K562 (cell line): ENCODE results near the gene IFNAR2. TPM values are rescaled to one million over a fixed set of nuclear protein-coding genes. Genes with fewer than 3 reads are reported as not detected.

Experiments
- MCM7 ChIP-seq, 2 experiments: fragments of 450-650 bp; IDR thresholded peaks; 2 replicates each; pipeline ENCODE4 v1.6.1; 2016 to 2018
- RBM39 ChIP-seq: fragments of 200-400 bp; formaldehyde crosslinking; optimal IDR thresholded peaks from 2 replicates; pipeline ENCODE3; 2018; ENCODE audit warnings: low read depth, low read length
- ZNF197 ChIP-seq: fragments of 200-800 bp; sonication (Bioruptor generic); IDR thresholded peaks from 2 replicates; pipeline ENCODE4 v1.6.1; 2016; ENCODE audit warnings: low read depth, missing genetic modification characterization, missing compliant biosample characterization
- polyA plus RNA-seq, 8 experiments: library from polyadenylated mRNA; depleted of rRNA in 4 of 8; stranded (reverse) in 5 of 8; unstranded in 3 of 8; fragments of >200 nt; fragmentation: Nextera tagmentation in 2 of 8; fragmentation: Illumina TruSeq in 1 of 8; extraction: Ambion mirVana in 2 of 8; extraction: Trizol in 1 of 8; gene quantifications; 2 replicates each; pipeline versions ENCODE4 v1.2.1 to v1.2.3, GENCODE V29; 2011 to 2014; ENCODE audit warnings: inconsistent platforms in 1 of 8, missing spikeins in 1 of 8
- total RNA-seq, 7 experiments: library from RNA; depleted of rRNA in 6 of 7; stranded (reverse); fragments of >200 nt in 6 of 7; fragmentation: Illumina TruSeq in 2 of 7; extraction: Trizol in 2 of 7; gene quantifications; 2 replicates each; pipeline versions ENCODE4 v1.2.1 to v1.2.3, GENCODE V29; 2011 to 2021; ENCODE audit warnings: low replicate concordance in 1 of 7
- TF ChIP-seq, protein P1 (sequence below), 3 experiments: fragments of 200-800 bp in 1 of 3; fragments of 250-450 bp in 1 of 3; fragments of 450-650 bp in 1 of 3; sonication (Bioruptor Pico) in 1 of 3; sonication (Bioruptor generic) in 1 of 3; formaldehyde crosslinking in 1 of 3; IDR thresholded peaks; 2 replicates each; pipeline versions ENCODE4 v1.6.1 to v1.8.0; 2016 to 2022; ENCODE audit warnings: mild to moderate bottlenecking in 2 of 3, missing genetic modification characterization in 2 of 3, missing compliant biosample characterization in 1 of 3, moderate library complexity in 1 of 3
- TF ChIP-seq, protein P2 (sequence below): fragments of 250-450 bp; sonication (Bioruptor Pico); IDR thresholded peaks from 2 replicates; pipeline ENCODE4 v1.8.0; 2021; ENCODE audit warnings: mild to moderate bottlenecking, moderate library complexity
- TF ChIP-seq, protein P3 (sequence below): fragments of 250-450 bp; sonication (Bioruptor Pico); IDR thresholded peaks from 2 replicates; pipeline ENCODE4 v1.5.0; 2020; ENCODE audit warnings: mild to moderate bottlenecking, borderline replicate concordance

The IFNAR2 gene
- total and polyA plus RNA-seq, 9 of the 15 experiments (the other 6 are each of a cell fraction or from before 2014, with no cell fraction given), result 1.7 to 48.3 (median 8.4) TPM

GRCh38 chr21:33273044-33273443 lies 43.3 kb downstream of the IFNAR2 start (continued):
- TF ChIP-seq, protein P1, sequence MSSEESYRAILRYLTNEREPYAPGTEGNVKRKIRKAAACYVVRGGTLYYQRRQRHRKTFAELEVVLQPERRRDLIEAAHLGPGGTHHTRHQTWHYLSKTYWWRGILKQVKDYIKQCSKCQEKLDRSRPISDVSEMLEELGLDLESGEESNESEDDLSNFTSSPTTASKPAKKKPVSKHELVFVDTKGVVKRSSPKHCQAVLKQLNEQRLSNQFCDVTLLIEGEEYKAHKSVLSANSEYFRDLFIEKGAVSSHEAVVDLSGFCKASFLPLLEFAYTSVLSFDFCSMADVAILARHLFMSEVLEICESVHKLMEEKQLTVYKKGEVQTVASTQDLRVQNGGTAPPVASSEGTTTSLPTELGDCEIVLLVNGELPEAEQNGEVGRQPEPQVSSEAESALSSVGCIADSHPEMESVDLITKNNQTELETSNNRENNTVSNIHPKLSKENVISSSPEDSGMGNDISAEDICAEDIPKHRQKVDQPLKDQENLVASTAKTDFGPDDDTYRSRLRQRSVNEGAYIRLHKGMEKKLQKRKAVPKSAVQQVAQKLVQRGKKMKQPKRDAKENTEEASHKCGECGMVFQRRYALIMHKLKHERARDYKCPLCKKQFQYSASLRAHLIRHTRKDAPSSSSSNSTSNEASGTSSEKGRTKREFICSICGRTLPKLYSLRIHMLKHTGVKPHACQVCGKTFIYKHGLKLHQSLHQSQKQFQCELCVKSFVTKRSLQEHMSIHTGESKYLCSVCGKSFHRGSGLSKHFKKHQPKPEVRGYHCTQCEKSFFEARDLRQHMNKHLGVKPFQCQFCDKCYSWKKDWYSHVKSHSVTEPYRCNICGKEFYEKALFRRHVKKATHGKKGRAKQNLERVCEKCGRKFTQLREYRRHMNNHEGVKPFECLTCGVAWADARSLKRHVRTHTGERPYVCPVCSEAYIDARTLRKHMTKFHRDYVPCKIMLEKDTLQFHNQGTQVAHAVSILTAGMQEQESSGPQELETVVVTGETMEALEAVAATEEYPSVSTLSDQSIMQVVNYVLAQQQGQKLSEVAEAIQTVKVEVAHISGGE (CRISPR knock-in tag; IDR thresholded peaks at IDR 0.05), result no peak
- TF ChIP-seq RBM39 (no peak), ZNF197 (CRISPR knock-in tag) (no peak), MCM7 (IDR thresholded peaks at IDR 0.05) (no peak)
- TF ChIP-seq, protein P2, sequence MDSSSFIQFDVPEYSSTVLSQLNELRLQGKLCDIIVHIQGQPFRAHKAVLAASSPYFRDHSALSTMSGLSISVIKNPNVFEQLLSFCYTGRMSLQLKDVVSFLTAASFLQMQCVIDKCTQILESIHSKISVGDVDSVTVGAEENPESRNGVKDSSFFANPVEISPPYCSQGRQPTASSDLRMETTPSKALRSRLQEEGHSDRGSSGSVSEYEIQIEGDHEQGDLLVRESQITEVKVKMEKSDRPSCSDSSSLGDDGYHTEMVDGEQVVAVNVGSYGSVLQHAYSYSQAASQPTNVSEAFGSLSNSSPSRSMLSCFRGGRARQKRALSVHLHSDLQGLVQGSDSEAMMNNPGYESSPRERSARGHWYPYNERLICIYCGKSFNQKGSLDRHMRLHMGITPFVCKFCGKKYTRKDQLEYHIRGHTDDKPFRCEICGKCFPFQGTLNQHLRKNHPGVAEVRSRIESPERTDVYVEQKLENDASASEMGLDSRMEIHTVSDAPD (CRISPR knock-in tag), result no peak
- TF ChIP-seq, protein P3, sequence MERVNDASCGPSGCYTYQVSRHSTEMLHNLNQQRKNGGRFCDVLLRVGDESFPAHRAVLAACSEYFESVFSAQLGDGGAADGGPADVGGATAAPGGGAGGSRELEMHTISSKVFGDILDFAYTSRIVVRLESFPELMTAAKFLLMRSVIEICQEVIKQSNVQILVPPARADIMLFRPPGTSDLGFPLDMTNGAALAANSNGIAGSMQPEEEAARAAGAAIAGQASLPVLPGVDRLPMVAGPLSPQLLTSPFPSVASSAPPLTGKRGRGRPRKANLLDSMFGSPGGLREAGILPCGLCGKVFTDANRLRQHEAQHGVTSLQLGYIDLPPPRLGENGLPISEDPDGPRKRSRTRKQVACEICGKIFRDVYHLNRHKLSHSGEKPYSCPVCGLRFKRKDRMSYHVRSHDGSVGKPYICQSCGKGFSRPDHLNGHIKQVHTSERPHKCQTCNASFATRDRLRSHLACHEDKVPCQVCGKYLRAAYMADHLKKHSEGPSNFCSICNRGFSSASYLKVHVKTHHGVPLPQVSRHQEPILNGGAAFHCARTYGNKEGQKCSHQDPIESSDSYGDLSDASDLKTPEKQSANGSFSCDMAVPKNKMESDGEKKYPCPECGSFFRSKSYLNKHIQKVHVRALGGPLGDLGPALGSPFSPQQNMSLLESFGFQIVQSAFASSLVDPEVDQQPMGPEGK (CRISPR knock-in tag), result no peak
- TF ChIP-seq, all 486 proteins: peak for 0
